Body of pancreas (tissue), 4 donors: ENCODE results near the gene FAM20C. TPM values are rescaled to one million over a fixed set of nuclear protein-coding genes. Genes with fewer than 3 reads are reported as not detected.

Experiments used
- ATAC-seq: fragments of 150-250 bp; one replicate; pipeline ENCODE4 v1.9.1; 2016
- DNase-seq, 4 donors: peaks; one replicate each; pipeline ENCODE4 v3.0.0-alpha.2; 2019
- H3K27ac ChIP-seq, 4 donors: fragments of 200-600 bp; sonication (generic); 1 replicate in 3 of 4; 2 replicates in 1 of 4; pipeline versions ENCODE4 v1.5.1 to v1.6.1; 2016 to 2019; ENCODE audit warnings: mild to moderate bottlenecking in 1 of 4, mixed read lengths in 1 of 4, moderate library complexity in 1 of 4
- H3K27me3 ChIP-seq, 2 donors: fragments of 200-600 bp; sonication (generic); one replicate each; pipeline ENCODE4 v1.6.0; 2016; ENCODE audit warnings: mild to moderate bottlenecking in 1 of 2
- H3K36me3 ChIP-seq, 2 donors: fragments of 200-600 bp; sonication (generic); replicated peaks in 1 of 2; 2 replicates each; pipeline ENCODE4 v1.5.1; 2016; ENCODE audit warnings: low read depth in 2 of 2; ENCODE audit not compliant: insufficient read depth in 1 of 2
- H3K4me1 ChIP-seq: fragments of 200-600 bp; sonication (generic); one replicate; pipeline ENCODE4 v1.6.0; 2016
- H3K4me3 ChIP-seq, 2 donors: fragments of 200-600 bp; sonication (generic); 1 replicate in 1 of 2; 2 replicates in 1 of 2; pipeline ENCODE4 v1.5.1; 2016 to 2019
- H3K9me3 ChIP-seq, 3 donors: fragments of 200-600 bp; sonication (generic); 1 replicate in 2 of 3; 2 replicates in 1 of 3; pipeline ENCODE4 v1.5.1; 2016
- POLR2A ChIP-seq, 3 donors: fragments of 450-650 bp; IDR thresholded peaks; one replicate each; pipeline ENCODE4 v1.6.1; 2016; ENCODE audit warnings: antibody characterized with exemption in 3 of 3, mild to moderate bottlenecking in 2 of 3
- WGBS, 2 donors: methylation state at CpG; one replicate each; pipeline ENCODE4 v1.1.5; 2017; 5-methylcytosine and 5-hydroxymethylcytosine counted together
- intact Hi-C: fragments of 100-400 bp; cut with DNase I; formaldehyde crosslinking; loops from one replicate; pipeline ENCODE4 v1.15.1; 2023
- total RNA-seq, 2 donors: library from RNA; depleted of rRNA; stranded (reverse); fragments of >200 nt; gene quantifications; one replicate each; pipeline ENCODE4 v1.1.0, GENCODE V29; 2016
- TF ChIP-seq, protein P1 (sequence below), 7 experiments: fragments of 450-650 bp in 4 of 7; fragments of 200-600 bp in 3 of 7; sonication (generic) in 3 of 7; IDR thresholded peaks; one replicate each; pipeline ENCODE4 v1.5.1; 2016 to 2019; ENCODE audit warnings: antibody characterized with exemption in 7 of 7

Gene FAM20C
- total RNA-seq, 2 donors from 2014 or later = 12.7 to 26.0 TPM

DNA sequence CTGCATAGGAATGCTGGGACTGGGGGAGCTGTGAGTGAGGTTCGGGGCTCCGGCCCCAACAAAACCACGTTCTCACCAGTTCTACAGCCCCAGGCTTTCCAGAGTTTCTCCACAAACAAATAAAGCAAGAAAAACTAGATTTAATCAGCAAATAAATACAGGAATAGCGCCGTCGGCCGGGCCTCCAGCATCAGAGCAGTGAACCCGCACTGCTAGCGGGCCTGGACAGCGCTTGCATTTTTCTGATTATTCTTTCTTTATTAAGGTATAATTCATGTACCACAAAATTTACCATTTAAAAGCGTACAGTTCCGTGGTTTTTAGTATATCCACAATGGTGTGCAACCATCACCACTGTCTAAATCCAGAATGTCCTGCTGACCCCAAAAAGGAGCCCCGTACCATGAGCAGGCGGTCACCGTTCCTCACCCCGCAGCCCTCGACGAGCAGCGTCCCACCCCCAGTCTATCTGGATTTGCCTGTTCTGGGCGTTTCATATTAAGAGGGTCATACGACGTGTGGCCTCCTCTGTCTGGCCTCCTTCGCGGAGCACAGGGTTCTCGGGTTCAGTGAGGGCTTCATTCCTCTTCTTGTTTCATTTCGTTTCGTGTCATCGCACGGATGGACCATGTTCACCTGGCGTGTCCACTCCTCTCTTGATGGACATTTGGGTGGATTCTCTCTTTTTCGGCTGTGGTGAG, 62.1 kb downstream of the FAM20C start:
- H3K4me1 ChIP-seq = no peaks in the 10 kb centered on the region
- 94 to 95% methylated on average over 31 of the region's 31 CpGs for WGBS, 2 donors
- ATAC-seq (no peak), DNase-seq (no peak)
- intact Hi-C loops = no loop called here
- no peaks in the 10 kb centered on the region for H3K9me3 ChIP-seq
- peaks cover under 1 to 2% of the 10 kb centered on the region in 2 donors for H3K36me3 ChIP-seq
- no peak overlapping the region for H3K27ac ChIP-seq
- H3K4me3 ChIP-seq = no peak overlapping the region
- TF ChIP-seq, protein P1, sequence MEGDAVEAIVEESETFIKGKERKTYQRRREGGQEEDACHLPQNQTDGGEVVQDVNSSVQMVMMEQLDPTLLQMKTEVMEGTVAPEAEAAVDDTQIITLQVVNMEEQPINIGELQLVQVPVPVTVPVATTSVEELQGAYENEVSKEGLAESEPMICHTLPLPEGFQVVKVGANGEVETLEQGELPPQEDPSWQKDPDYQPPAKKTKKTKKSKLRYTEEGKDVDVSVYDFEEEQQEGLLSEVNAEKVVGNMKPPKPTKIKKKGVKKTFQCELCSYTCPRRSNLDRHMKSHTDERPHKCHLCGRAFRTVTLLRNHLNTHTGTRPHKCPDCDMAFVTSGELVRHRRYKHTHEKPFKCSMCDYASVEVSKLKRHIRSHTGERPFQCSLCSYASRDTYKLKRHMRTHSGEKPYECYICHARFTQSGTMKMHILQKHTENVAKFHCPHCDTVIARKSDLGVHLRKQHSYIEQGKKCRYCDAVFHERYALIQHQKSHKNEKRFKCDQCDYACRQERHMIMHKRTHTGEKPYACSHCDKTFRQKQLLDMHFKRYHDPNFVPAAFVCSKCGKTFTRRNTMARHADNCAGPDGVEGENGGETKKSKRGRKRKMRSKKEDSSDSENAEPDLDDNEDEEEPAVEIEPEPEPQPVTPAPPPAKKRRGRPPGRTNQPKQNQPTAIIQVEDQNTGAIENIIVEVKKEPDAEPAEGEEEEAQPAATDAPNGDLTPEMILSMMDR (IDR thresholded peaks at IDR 0.05) = no peak
- no peak for TF ChIP-seq POLR2A (IDR thresholded peaks at IDR 0.05)
- H3K27me3 ChIP-seq = no peaks in the 10 kb centered on the region

DNA sequence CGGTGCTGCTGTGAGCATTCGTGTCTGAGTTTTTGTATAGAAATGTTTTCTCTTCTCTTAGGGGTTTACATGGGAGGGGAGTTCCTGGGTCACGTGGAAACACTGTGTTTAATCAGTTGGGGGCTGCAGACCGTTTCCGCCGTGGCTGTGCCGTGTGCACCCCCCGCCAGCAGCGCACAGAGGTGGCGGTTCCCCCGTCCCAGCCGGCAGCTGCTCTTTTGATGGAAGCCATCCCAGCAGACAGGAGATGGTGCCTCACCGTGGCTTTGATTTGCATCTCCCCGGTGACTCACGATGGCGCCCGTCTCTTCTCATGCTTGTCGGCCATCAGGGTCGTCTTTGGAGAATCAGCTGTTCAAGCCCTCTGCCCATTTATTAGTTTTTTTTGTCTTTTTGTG, 62.7 kb downstream of the FAM20C start:
- Histone ChIP-seq H3K27me3 (no peaks in the 10 kb centered on the region), H3K36me3 (peaks cover 6% of the 10 kb centered on the region in 2 donors), H3K4me3 (no peak overlapping the region), H3K27ac (no peak overlapping the region), H3K9me3 (no peaks in the 10 kb centered on the region), H3K4me1 (no peaks in the 10 kb centered on the region)
- no peak for TF ChIP-seq POLR2A (IDR thresholded peaks at IDR 0.05)
- TF ChIP-seq, protein P1 (IDR thresholded peaks at IDR 0.05) = no peak
- DNase-seq (no peak), ATAC-seq (no peak)
- WGBS, 2 donors = 95 to 97% methylated on average over 17 to 19 of the region's 19 CpGs
- intact Hi-C loops = no loop called here

DNA sequence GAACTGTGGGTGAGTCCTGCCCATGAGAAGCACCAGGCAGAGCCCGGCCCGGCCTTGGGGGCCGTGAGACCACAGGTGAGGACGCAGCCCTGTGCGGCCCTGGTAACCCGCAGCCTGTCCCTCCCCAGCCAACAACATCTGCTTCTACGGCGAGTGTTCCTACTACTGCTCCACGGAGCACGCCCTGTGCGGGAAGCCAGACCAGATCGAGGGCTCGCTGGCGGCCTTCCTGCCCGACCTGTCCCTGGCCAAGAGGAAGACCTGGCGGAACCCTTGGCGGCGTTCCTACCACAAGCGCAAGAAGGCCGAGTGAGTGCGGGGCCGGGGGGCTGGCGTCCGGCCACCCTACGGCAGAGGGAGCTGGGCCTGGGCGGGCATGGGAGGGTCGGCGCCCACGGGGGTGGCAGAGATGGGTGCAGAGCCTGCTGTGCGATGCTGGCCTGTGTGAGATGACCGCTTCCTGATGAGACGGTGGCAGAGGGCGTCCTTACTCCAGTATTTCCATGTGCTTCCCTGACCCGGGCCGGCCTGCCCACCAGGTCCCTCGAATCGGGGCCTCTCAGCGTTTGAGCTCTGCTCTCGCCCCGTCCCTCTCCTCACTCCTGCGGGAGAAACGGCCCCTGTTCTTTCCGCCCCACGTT, 63.5 kb downstream of the FAM20C start:
- Histone ChIP-seq H3K27me3 (no peaks in the 10 kb centered on the region), H3K4me3 (no peak overlapping the region), H3K9me3 (no peaks in the 10 kb centered on the region), H3K36me3 (peaks cover 6 to 8% of the 10 kb centered on the region in 2 donors), H3K27ac (no peak overlapping the region), H3K4me1 (no peaks in the 10 kb centered on the region)
- TF ChIP-seq, protein P1 (IDR thresholded peaks at IDR 0.05) = no peak
- TF ChIP-seq POLR2A (IDR thresholded peaks at IDR 0.05) = no peak
- DNase-seq = no peak
- no peak for ATAC-seq
- intact Hi-C loops = no loop called here
- WGBS, 2 donors = 93 to 94% methylated on average over 31 to 44 of the region's 44 CpGs

DNA sequence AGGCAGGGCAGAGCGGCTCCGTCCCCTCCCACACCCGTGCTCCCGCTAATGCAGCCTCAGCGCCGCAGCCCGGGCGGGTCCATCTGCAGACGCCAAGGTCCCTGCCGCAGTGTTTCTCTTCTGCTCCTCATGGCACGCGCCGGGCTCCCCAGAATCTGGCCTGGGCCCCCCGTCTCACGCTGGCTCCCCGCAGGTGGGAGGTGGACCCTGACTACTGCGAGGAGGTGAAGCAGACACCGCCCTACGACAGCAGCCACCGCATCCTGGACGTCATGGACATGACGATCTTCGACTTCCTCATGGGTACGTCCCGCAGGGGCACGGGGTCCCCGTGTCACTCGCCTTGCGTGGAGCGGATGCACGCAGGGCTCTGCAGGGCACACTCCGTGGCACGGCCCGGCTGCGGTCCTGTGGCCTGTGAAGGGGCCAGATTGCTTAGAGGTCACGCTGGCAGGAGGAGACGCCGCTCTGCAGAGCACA, 64.1 kb downstream of the FAM20C start:
- Histone ChIP-seq H3K9me3 (no peaks in the 10 kb centered on the region), H3K27ac (no peak overlapping the region), H3K27me3 (no peaks in the 10 kb centered on the region), H3K4me3 (no peak overlapping the region), H3K4me1 (no peaks in the 10 kb centered on the region), H3K36me3 (peaks cover 6 to 8% of the 10 kb centered on the region in 2 donors)
- no peak for DNase-seq
- intact Hi-C loops = no loop called here
- ATAC-seq = no peak
- TF ChIP-seq POLR2A (IDR thresholded peaks at IDR 0.05) = no peak
- TF ChIP-seq, protein P1 (IDR thresholded peaks at IDR 0.05) = no peak
- WGBS, 2 donors = 91% methylated on average over 27 of the region's 38 CpGs; no CpG with 5 or more reads in 1 of the 2 donors
